Mucosa of descending colon (tissue), 3 donors: ENCODE results near the gene ZNF33A. TPM values are rescaled to one million over a fixed set of nuclear protein-coding genes. Genes with fewer than 3 reads are reported as not detected.
"Not testable (repeated sequence)": the region's sequence is repeated elsewhere in the genome, so short reads cannot be mapped to it uniquely, and the experiment has no call there.

Experiments
- ATAC-seq: fragments of 200-7000 bp; cut with Tn5 transposase; one replicate; pipeline ENCODE4 v1.9.1; 2020; ENCODE audit warnings: mild to moderate bottlenecking, moderate library complexity
- DNase-seq, 3 donors: peaks; one replicate each; pipeline ENCODE4 v3.0.0-alpha.2; 2020
- H3K36me3 ChIP-seq: fragments of 200-600 bp; one replicate; pipeline ENCODE4 v1.8.0; 2021; ENCODE audit warnings: low read depth, mild to moderate bottlenecking
- H3K4me1 ChIP-seq: fragments of 200-600 bp; one replicate; pipeline ENCODE4 v1.8.0; 2021; ENCODE audit warnings: low read depth, mild to moderate bottlenecking
- H3K4me3 ChIP-seq: fragments of 200-600 bp; one replicate; pipeline ENCODE4 v1.8.0; 2021; ENCODE audit warnings: mild to moderate bottlenecking
- H3K9me3 ChIP-seq: fragments of 200-600 bp; one replicate; pipeline ENCODE4 v1.8.0; 2021; ENCODE audit warnings: mild to moderate bottlenecking
- CTCF ChIP-seq: fragments of 200-600 bp; IDR thresholded peaks from one replicate; pipeline ENCODE4 v1.8.0; 2022; ENCODE audit warnings: antibody characterized with exemption, mild to moderate bottlenecking
- intact Hi-C, 2 donors: fragments of 100-400 bp; cut with DNase I in 1 of 2; cut with micrococcal nuclease in 1 of 2; formaldehyde crosslinking; loops; one replicate each; pipeline versions ENCODE4 v1.11.0 to v1.11.1; 2022; cut with DNase I, micrococcal nuclease
- total RNA-seq, 3 donors: library from RNA; stranded (reverse); fragmentation: NEBNext Ultra II Directional in 2 of 3; extraction: Animal tissue kit (Norgen Biotek cat#: 25700) in 2 of 3; gene quantifications; one replicate each; pipeline versions ENCODE4 v1.2.1 to v1.2.4, GENCODE V29; 2021 to 2023
- donor health status: DM: no; HTN: no; CAD: no; lungs with moderate emphysema.
- donor health status: DM: no; HTN: no; CAD: no.
- donor health status: DM: no; HTN: yes; CAD: no.

Gene ZNF33A
- total RNA-seq, 3 donors from 2014 or later, result 29.2 to 43.3 (median 36.5) TPM

GRCh38 chr10:38047666-38048065 is 37.2 kb downstream of the ZNF33A start:
- intact Hi-C loops, result no loop called here
- DNase-seq, result no peak
- H3K4me3 ChIP-seq, result no peak overlapping the region
- H3K9me3 ChIP-seq, result peaks cover 20% of the 10 kb centered on the region
- H3K36me3 ChIP-seq, result no peaks in the 10 kb centered on the region
- TF ChIP-seq CTCF, result no peak
- no peak for ATAC-seq
- H3K4me1 ChIP-seq, result no peaks in the 10 kb centered on the region

GRCh38 chr10:38050212-38050611 is 39.7 kb downstream of the ZNF33A start:
- intact Hi-C loops, result no loop called here
- no peaks in the 10 kb centered on the region for H3K4me1 ChIP-seq
- DNase-seq (no peak), ATAC-seq (no peak)
- H3K4me3 ChIP-seq, result no peak overlapping the region
- H3K36me3 ChIP-seq, result peaks cover 8% of the 10 kb centered on the region
- H3K9me3 ChIP-seq, result peaks cover 45% of the 10 kb centered on the region
- TF ChIP-seq CTCF, result no peak

GRCh38 chr10:38054361-38054797 is 43.9 kb downstream of the ZNF33A start:
- H3K9me3 ChIP-seq, result peaks cover 82% of the 10 kb centered on the region
- intact Hi-C loops, result no loop called here
- DNase-seq, result no peak
- no peak overlapping the region for H3K4me3 ChIP-seq
- H3K36me3 ChIP-seq, result peaks cover 16% of the 10 kb centered on the region
- no peaks in the 10 kb centered on the region for H3K4me1 ChIP-seq
- no peak for TF ChIP-seq CTCF
- no peak for ATAC-seq

GRCh38 chr10:38055274-38055894 is 44.9 kb downstream of the ZNF33A start:
- ATAC-seq, DNase-seq, H3K4me1 ChIP-seq, H3K4me3 ChIP-seq, intact Hi-C loops: not testable (repeated sequence)
- H3K9me3 ChIP-seq, result peaks cover 79% of the 10 kb centered on the region
- peaks cover 16% of the 10 kb centered on the region for H3K36me3 ChIP-seq

GRCh38 chr10:38069663-38070062 is 59.2 kb downstream of the ZNF33A start:
- H3K36me3 ChIP-seq, DNase-seq, H3K4me1 ChIP-seq, H3K4me3 ChIP-seq, H3K9me3 ChIP-seq, intact Hi-C loops: not testable (repeated sequence)
- peak; percentile 13 for ATAC-seq

- no peak for TF ChIP-seq CTCF
- Histone ChIP-seq H3K4me3 (no peak overlapping the region), H3K36me3 (no peaks in the 10 kb centered on the region), H3K9me3 (no peaks in the 10 kb centered on the region), H3K4me1 (no peaks in the 10 kb centered on the region)
- DNase-seq, result no peak
- intact Hi-C loops, result no loop called here
- no peak for ATAC-seq
Observed at GRCh38 chr10:38070501-38070900, 60.0 kb downstream of the ZNF33A start.

GRCh38 chr10:38072552-38072951 is 62.1 kb downstream of the ZNF33A start:
- H3K4me1 ChIP-seq, result no peaks in the 10 kb centered on the region
- intact Hi-C loops, result no loop called here
- TF ChIP-seq CTCF, result no peak
- DNase-seq, result no peak
- H3K9me3 ChIP-seq, result peaks cover 7% of the 10 kb centered on the region
- no peaks in the 10 kb centered on the region for H3K36me3 ChIP-seq
- no peak overlapping the region for H3K4me3 ChIP-seq
- ATAC-seq, result no peak
